GM19463 (cell line): ENCODE data around the gene ORC6.
A peak's percentile ranks its signal among the peaks of the same experiment; 100 is the strongest.
"Not testable (repeated sequence)": the region's sequence is repeated elsewhere in the genome, so short reads cannot be mapped to it uniquely, and the experiment has no call there.

Experiments
- ATAC-seq: cut with Tn5 transposase; IDR thresholded peaks from one replicate; pipeline ENCODE4 v1.9.1; 2021; ENCODE audit warnings: mild to moderate bottlenecking, moderate library complexity; ENCODE audit not compliant: unreplicated experiment

ORC6 gene

GRCh38 chr16:46689365-46690280 is at the start of gene ORC6:
Gene ORC6 (plus strand): TSS chr16:46689659. CDS start chr16:46689706, 47 bp downstream.
- ATAC-seq = peak; percentile 70

GRCh38 chr16:46648656-46649055 is 40.8 kb upstream of the ORC6 start:
- ATAC-seq = no peak

- ATAC-seq = no peak
Measured at GRCh38 chr16:46649588-46650253, 39.7 kb upstream of the ORC6 start.

GRCh38 chr16:46650254-46650623 is 39.2 kb upstream of the ORC6 start:
- no peak for ATAC-seq

- no peak for ATAC-seq
Measured at GRCh38 chr16:46651305-46651704, 38.2 kb upstream of the ORC6 start.

- peak; percentile 92 for ATAC-seq
Measured at GRCh38 chr16:46658925-46659324, 30.5 kb upstream of the ORC6 start.

GRCh38 chr16:46662123-46662522 is 27.3 kb upstream of the ORC6 start:
- ATAC-seq = no peak

GRCh38 chr16:46673320-46674013 is 16.0 kb upstream of the ORC6 start:
- ATAC-seq = peak; percentile 85

- not testable (repeated sequence) for ATAC-seq
Measured at GRCh38 chr16:46677943-46678342, 11.5 kb upstream of the ORC6 start.

GRCh38 chr16:46681867-46682266 is 7.6 kb upstream of the ORC6 start:
- ATAC-seq = not testable (repeated sequence)

- ATAC-seq = no peak
Measured at GRCh38 chr16:46686815-46687473, 2.5 kb upstream of the ORC6 start.

GRCh38 chr16:46687486-46687885 is 2.0 kb upstream of the ORC6 start:
- no peak for ATAC-seq

GRCh38 chr16:46688101-46688653 is 1.3 kb upstream of the ORC6 start:
- no peak for ATAC-seq

GRCh38 chr16:46688654-46689364 is 650 bp upstream of the ORC6 start, which contains the start of gene VPS35:
Gene VPS35 (minus strand): TSS chr16:46689178. CDS start chr16:46689133, 45 bp downstream.
- ATAC-seq = peak; percentile 81

GRCh38 chr16:46690281-46691178 is 1.1 kb downstream of the ORC6 start:
- ATAC-seq = no peak

GRCh38 chr16:46691726-46692125 is 2.3 kb downstream of the ORC6 start:
- ATAC-seq = no peak

GRCh38 chr16:46693598-46693997 is 4.1 kb downstream of the ORC6 start:
- no peak for ATAC-seq

GRCh38 chr16:46695937-46696336 is 6.5 kb downstream of the ORC6 start:
- ATAC-seq = no peak

- ATAC-seq = no peak
Measured at GRCh38 chr16:46696957-46697356, 7.5 kb downstream of the ORC6 start.
